SU-DHL-6 (cell line): ENCODE data around the gene UTS2B.

Experiments
- H2AFZ ChIP-seq: fragments of 200-600 bp; sonication (generic); 2 replicates; pipeline ENCODE4 v1.6.1; 2014; ENCODE audit warnings: low read depth, mild to moderate bottlenecking, moderate library complexity, mixed read lengths, antibody characterized with exemption, low read length; ENCODE audit not compliant: severe bottlenecking
- H3F3A ChIP-seq: fragments of 200-600 bp; shearing (Covaris generic); 2 replicates; pipeline ENCODE4 v1.6.0; 2016; ENCODE audit warnings: antibody characterized with exemption, mild to moderate bottlenecking; ENCODE audit not compliant: insufficient read depth
- H3K27ac ChIP-seq: fragments of 200-600 bp; sonication (generic); 2 replicates; pipeline ENCODE4 v1.5.1; 2016; ENCODE audit warnings: low read depth, mild to moderate bottlenecking, low read length, moderate library complexity, mixed read lengths
- H3K27me3 ChIP-seq: fragments of 200-600 bp; sonication (generic), shearing (Covaris generic); 2 replicates; pipeline ENCODE4 v1.6.0; 2014; ENCODE audit warnings: mild to moderate bottlenecking, low read length
- H3K36me3 ChIP-seq: fragments of 200-600 bp; sonication (generic); 2 replicates; pipeline ENCODE4 v1.6.1; 2014; ENCODE audit warnings: mild to moderate bottlenecking, low read length, mixed read lengths
- H3K4me2 ChIP-seq: fragments of 300-600, 200-600 bp; shearing (Covaris generic), sonication (generic); 2 replicates; pipeline ENCODE4 v1.6.0; 2014; ENCODE audit warnings: low read length, low read depth, mild to moderate bottlenecking; ENCODE audit not compliant: poor library complexity, severe bottlenecking
- H3K4me3 ChIP-seq: fragments of 200-600 bp; sonication (generic); 2 replicates; pipeline ENCODE4 v1.5.1; 2014; ENCODE audit warnings: antibody characterized with exemption, low read length, mild to moderate bottlenecking, mixed read lengths; ENCODE audit not compliant: insufficient read depth, poor library complexity, severe bottlenecking
- H3K79me2 ChIP-seq: fragments of 200-600 bp; sonication (generic); 2 replicates; pipeline ENCODE4 v1.6.1; 2014; ENCODE audit warnings: mild to moderate bottlenecking, low read length, moderate library complexity; ENCODE audit not compliant: insufficient read depth
- H3K9ac ChIP-seq: fragments of 200-600 bp; sonication (generic); 2 replicates; pipeline ENCODE4 v1.7.0; 2014; ENCODE audit warnings: mild to moderate bottlenecking, low read length
- H3K9me2 ChIP-seq: fragments of 200-600 bp; sonication (generic); replicated peaks from 2 replicates; pipeline ENCODE4 v1.6.1; 2014; ENCODE audit warnings: low read length; ENCODE audit not compliant: insufficient read depth
- H3K9me3 ChIP-seq: fragments of 200-600 bp; sonication (generic); 2 replicates; pipeline ENCODE4 v1.6.1; 2014; ENCODE audit warnings: low read length, mixed read lengths; ENCODE audit not compliant: insufficient read depth
- H4K20me1 ChIP-seq: fragments of 200-600 bp; sonication (generic); 2 replicates; pipeline ENCODE4 v1.6.1; 2014; ENCODE audit warnings: low read depth, mild to moderate bottlenecking, antibody characterized with exemption, low read length, moderate library complexity, mixed read lengths
- CTCF ChIP-seq: fragments of 200-600 bp; sonication (generic); IDR thresholded peaks from one replicate; pipeline ENCODE4 v1.5.1; 2017; ENCODE audit warnings: antibody characterized with exemption, mild to moderate bottlenecking, low read length, moderate library complexity; ENCODE audit not compliant: insufficient read depth, poor library complexity, severe bottlenecking
- EZH2phosphoT487 ChIP-seq: fragments of 200-600 bp; sonication (generic), shearing (Covaris generic); conservative IDR thresholded peaks from 2 replicates; pipeline ENCODE4 v1.6.1; 2018; ENCODE audit warnings: mild to moderate bottlenecking, antibody characterized with exemption, low read length, moderate library complexity, mixed read lengths

UTS2B gene

GRCh38 chr3:191217301-191217700 is 113.0 kb downstream of the UTS2B start:
- Histone ChIP-seq H3F3A (no peaks in the 10 kb centered on the region), H3K4me3 (no peak overlapping the region), H3K9me3 (0 out of 2 replicates have a peak, but pooled peaks cover 8% of the 10 kb centered on the region), H3K79me2 (no peaks in the 10 kb centered on the region), H3K36me3 (no peaks in the 10 kb centered on the region), H2AFZ (no peak overlapping the region), H3K27ac (no peak overlapping the region), H3K4me2 (no peak overlapping the region), H4K20me1 (no peaks in the 10 kb centered on the region), H3K9ac (no peak overlapping the region), H3K27me3 (no peaks in the 10 kb centered on the region), H3K9me2 (no peaks in the 10 kb centered on the region)
- no peak for TF ChIP-seq EZH2phosphoT487
- no peak for TF ChIP-seq CTCF
